Fibroblast of pulmonary artery (primary cell): ENCODE data around the gene FAM53A.

Source experiments
- DNase-seq: peaks from one replicate; pipeline ENCODE4 v3.0.0-alpha.2; 2010; ENCODE audit warnings: low read depth
- H3K4me3 ChIP-seq: replicated peaks from 2 replicates; pipeline ENCODE4 v1.5.1; 2011; ENCODE audit warnings: low read depth, mild to moderate bottlenecking, control low read depth, low read length, moderate library complexity
- CTCF ChIP-seq: IDR thresholded peaks from 2 replicates; pipeline ENCODE4 v1.5.1; 2011; ENCODE audit warnings: mild to moderate bottlenecking, control low read depth, low read length, inconsistent platforms; ENCODE audit errors: missing control alignments

Gene FAM53A

DNA sequence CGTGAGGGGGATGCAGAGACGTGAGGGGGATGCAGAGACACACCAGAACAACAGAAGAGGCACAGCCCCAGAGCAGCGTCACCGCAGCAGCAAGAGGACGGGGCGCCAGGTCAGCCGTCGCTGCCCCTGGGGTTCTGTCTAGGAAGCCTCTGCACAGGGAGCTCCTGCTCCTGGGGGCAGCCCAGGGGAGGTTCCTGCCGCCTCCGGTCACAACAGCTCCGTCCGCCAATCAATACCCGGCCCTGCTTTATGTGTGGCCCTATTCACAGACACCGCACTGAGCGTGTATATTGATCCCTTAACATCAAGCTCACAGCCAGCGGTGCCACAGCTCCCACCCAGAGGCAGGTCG lies 69.6 kb downstream of the FAM53A start:
- TF ChIP-seq CTCF: no peak
- no peak for DNase-seq
- H3K4me3 ChIP-seq: no peak overlapping the region

DNA sequence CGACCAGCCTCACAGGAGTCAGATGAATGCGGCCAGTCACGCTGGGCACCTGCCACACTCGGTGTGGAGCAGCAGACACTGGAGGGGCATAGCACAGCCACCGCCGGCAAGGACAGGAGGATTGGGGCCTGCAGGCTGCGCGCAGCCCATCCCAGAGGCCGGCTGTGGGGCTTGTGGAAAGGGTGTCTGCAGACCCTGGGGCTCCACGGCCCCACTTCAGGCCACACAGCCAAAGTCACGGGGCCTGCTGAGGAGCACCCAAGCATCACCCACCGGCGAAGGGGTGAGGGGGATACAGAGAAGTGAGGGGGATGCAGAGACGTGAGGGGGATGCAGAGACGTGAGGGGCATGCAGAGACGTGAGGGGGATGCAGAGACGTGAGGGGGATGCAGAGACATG lies 70.1 kb downstream of the FAM53A start:
- DNase-seq: no peak
- no peak overlapping the region for H3K4me3 ChIP-seq
- no peak for TF ChIP-seq CTCF

DNA sequence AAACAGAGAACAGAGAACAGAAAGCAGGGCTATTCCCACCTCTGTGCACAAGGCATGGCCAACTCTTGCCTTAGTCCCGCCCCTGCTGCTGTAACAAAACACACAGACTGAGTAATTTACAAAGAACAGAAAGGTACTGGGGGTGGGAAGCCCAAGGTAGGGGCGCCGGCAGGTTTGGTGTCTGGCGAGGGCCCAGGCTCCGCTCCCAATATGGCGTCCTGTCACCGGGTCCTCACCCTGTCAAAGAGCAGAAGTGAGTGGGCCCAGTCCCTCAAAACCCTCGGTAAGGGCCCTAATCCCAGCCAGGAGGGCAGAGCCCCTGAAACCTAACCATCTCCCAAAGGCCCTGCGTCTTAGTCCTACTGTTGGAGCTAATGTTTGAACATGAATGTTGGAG lies 71.0 kb downstream of the FAM53A start:
- TF ChIP-seq CTCF: no peak
- no peak for DNase-seq
- H3K4me3 ChIP-seq: no peak overlapping the region

- no peak for DNase-seq
- TF ChIP-seq CTCF: no peak
- H3K4me3 ChIP-seq: no peak overlapping the region
These were observed 71.6 kb downstream of the FAM53A start for GRCh38 chr4:1612278-1613098.

- no peak overlapping the region for H3K4me3 ChIP-seq
- DNase-seq: no peak
- no peak for TF ChIP-seq CTCF
These were observed 72.6 kb downstream of the FAM53A start for GRCh38 chr4:1611501-1611870.

DNA sequence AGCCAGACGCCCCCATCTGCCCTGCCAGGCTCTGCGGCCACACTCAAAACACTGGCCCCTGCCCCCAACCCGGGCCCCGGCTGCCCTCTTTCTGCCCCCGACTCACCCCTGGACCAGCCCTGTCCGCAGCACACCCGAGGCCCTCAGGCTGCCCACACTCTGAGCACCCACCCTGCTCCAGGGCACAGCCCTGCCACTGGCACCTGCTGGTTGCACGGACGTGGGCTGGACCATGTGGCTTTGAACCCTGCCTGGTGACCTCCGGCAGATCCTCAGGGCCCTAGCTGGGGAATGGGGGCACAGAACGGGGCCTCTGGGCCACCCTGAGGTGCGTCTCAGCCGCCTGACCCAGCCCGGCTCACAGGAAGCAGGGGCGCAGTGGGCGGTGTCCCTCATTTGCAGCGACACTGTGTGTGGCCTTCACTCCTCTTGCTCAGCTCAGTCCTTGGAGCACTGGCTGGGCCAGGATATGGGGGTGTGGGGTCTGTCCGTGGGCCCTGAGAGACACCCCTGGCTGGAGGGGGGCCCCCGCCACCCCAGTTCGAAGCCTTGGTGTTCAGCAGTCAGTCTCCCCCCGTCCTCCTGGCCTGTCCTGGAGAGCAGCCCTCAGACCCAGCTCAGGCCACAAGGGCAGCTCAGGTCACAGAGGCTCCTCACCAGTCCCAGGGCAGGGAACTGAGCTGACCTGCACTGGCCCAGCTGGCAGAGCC lies 73.2 kb downstream of the FAM53A start:
- DNase-seq: no peak
- no peak overlapping the region for H3K4me3 ChIP-seq
- TF ChIP-seq CTCF: no peak
